Tibial nerve (tissue), 3 donors: ENCODE data around the gene CALD1.

Experiments
- CTCF ChIP-seq, 5 experiments: fragments of 200-600 bp in 3 of 5; fragments of 450-650 bp in 2 of 5; sonication (generic) in 3 of 5; IDR thresholded peaks; one replicate each; pipeline ENCODE4 v1.5.1; 2016 to 2019; ENCODE audit warnings: antibody characterized with exemption in 5 of 5, mild to moderate bottlenecking in 3 of 5, moderate library complexity in 2 of 5
- POLR2A ChIP-seq, 2 donors: fragments of 450-650 bp; IDR thresholded peaks; one replicate each; pipeline ENCODE4 v1.6.1; 2017; ENCODE audit warnings: antibody characterized with exemption in 2 of 2, mild to moderate bottlenecking in 2 of 2, moderate library complexity in 2 of 2

- TF ChIP-seq POLR2A (IDR thresholded peaks at IDR 0.05), result peak in 1 of 2 donors; percentile 22
- TF ChIP-seq CTCF (IDR thresholded peaks at IDR 0.05), result no peak
These were observed 48.5 kb downstream of the CALD1 start for GRCh38 chr7:134827889-134828288.
